Erythroblast (primary cell): ENCODE measurements around the gene ISM1.

Experiments used
- DNase-seq, 2 experiments: peaks; one replicate each; lab custom pipeline; 2025; lab: John Stamatoyannopoulos, UW
- GATA1 ChIP-seq: IDR thresholded peaks from 2 replicates; pipeline ENCODE4 v1.6.1; 2011; ENCODE audit warnings: low read depth, mild to moderate bottlenecking, control low read depth, low read length, moderate library complexity
- POLR2A ChIP-seq: IDR thresholded peaks from 2 replicates; pipeline ENCODE4 v1.6.1; 2011; ENCODE audit warnings: mild to moderate bottlenecking, low read length

The ISM1 gene

DNA sequence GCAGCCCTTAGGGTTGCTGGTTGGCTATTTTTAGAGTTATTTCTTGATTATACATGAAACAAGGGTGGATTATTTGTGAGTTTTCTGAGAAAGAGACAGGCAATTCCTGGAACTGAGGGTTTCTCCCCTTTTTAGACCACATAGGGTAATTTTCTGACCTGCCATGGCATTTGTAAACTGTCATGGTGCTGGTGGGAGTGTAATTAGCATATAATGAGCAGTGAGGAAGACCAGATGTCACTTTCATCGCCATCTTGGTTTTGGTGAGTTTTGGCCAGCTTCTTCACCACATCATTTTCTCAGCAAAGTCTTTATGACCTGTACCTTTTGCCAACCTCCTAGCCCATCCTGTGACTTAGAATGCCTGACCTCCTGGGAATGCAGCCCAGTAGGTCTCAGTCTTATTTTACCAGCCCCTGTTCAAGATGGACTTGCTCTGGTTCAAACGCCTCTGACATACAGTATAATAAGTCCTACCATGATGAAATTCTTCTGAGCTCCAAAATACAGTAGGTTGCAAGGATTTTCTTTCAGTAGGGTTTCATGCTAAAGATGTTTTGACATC, 117.1 kb downstream of the ISM1 start:
- no peak for DNase-seq
- TF ChIP-seq POLR2A (no peak), GATA1 (no peak)

DNA sequence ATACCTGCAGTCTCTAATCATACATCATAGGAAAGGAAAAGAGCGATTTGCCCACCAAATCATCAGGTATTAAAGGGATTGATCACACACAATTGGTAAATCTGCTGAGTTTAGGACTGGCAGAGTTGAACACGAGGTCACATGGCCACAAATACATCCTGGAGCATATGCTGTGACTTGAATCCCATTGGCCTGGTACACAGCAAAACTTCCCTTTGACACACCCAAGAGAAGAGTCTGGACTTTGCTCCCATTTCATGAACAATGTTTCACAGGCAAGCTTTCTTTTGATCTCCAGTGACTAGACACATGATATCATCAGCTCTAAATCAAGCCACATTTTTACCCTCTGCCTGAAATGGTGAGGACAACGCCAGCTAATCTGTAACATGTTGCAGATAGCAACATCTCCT, 117.9 kb downstream of the ISM1 start:
- TF ChIP-seq POLR2A, result no peak
- no peak for DNase-seq

DNA sequence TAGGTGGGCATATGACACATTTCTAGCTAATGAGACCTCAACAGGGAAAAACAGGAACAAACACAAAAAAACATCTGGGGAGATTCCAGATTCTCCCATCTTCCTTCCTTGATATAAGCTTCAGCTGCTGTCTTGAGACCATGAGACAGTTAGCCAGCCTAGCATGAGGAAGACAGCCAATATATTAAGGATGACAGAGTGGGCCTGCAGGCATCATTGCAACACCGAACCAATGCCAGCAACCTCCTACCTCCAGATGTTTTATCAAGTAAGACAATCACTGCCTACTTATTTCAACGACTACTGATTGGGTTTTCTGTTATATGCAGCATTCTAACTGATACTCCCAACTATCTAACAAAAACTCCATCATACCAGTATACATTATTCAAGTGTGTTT, 119.0 kb downstream of the ISM1 start:
- DNase-seq, result no peak
- TF ChIP-seq GATA1 (no peak), POLR2A (no peak)

DNA sequence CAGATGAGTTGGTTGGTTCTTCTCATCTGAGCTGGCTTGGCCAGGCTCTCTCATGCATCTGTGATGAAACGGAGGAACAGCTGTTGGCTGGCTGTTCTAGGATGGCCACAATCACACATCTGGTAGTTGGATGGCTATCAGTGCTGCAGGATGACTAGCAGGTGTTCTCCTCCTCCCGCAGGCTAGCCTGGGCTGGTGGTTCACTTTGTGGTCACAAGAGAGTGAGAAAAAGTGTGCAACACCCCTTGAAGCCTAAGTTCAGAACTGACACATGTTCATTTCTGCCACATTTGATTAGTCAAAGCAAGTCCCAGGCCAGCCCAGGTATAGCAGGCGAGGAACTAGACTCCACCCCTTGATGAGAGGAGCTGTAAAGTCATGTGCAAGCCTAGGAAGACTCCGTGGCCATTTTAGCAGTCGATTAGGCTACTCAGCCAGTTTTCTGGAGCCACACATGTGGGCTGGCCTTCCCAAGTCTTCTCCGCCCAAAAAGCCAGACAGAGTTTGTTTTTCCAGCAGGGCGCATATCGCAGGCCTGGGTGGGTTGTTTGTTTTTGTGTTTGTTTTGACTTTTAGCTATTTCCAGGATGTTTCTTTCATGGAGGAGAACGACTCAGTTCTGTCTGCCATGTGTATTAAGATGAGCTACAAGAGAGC, 120.8 kb downstream of the ISM1 start:
- DNase-seq, result no peak
- no peak for TF ChIP-seq GATA1
- TF ChIP-seq POLR2A, result no peak

DNA sequence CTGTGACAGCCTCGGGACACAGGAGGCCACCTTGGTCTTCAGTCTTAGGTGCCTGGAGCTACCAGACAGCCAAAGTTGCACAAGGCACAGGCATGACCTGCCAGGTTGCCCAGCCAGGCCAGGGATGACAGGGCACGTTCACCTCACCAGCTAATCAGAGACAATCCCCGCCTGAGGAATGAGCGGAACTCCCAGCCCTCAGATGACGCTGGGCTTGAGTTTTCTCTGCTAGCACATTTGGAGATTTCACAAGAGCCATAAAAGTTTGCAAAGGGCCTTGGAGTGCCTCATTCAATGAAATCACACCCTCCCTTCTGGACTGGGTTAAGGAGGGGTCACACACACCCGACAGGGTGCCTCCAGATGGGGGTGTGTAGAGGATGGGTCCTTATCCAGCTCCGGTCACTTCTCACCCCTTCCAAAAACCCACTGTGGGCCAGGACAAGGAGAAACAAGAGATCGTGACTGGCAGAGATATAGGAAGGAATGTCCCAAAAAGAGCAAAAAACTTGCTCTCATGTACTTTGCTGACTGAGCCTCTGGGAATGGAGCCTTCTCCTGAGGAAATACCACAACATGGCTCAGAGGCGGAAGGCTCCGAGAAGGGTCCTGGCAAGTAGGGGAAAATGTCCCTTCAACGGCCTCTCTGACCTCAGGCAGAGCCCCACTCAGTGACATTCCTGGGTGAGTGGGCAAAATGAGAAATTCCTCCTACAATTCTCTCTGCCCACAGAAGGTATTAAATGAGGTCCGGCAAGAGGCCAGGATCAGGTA, 121.6 kb downstream of the ISM1 start:
- no peak for TF ChIP-seq POLR2A
- TF ChIP-seq GATA1, result no peak
- DNase-seq, result no peak

DNA sequence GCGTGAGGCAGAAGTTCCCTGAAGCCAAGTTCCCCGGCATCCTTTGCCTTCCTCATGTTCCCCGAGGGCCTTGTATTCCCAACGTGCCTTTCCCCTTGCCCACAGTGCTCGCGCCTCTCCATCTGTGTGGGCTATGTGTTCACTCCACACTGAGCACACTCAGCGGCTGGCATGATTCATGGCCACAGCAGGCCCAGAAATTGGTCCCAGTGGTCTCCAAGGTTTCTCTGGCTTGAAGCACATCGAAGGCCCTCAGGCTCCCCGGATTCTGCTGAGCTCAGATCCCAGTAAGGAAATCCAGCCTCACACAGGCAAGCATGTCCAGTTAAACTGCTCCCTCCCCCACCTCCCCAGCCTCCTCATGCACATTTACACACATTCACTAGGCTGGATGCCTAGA, 123.6 kb downstream of the ISM1 start:
- TF ChIP-seq POLR2A (no peak), GATA1 (no peak)
- no peak for DNase-seq

DNA sequence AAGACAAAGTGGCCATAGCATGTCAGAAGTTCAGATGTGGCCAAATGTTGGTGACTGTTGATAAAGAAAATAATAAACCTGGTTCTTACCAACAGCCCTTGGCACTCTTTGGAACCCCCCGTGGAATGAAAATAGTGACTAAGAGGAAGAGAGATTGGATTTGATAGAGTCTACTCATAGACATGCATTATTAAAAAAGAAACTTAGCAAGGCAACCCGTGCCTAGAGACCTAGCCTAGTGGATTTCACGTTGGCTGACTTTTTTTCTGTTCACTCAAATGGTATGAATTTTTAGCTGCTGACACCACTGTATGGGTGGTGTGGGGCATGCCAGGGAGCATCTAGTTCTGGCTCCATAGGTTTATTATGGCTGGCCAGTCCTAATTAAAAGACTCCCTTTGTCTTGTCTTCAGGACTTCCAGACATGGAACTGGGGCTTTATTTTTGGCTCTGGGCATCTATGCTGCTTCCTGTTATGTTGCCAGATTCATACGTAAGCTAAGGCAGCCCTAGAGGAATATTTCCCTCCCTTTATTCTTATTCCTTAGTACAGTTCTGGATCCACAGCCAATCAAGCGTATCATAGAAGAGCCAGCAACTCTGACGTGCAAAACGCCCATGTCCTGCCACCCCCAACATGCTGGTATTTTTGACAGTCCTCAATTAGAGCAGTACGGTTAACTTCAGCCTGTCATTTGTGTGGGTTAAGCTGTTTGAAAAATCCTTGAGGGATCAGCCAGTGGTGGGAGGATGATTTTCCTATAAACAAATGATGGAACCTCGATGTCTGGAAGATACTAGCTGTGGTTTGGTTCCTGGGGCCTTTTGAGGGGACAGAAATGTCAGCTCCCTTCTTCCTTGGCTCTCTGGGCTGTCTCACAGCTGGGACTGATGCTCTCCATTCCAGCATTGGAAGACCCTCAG, 127.5 kb downstream of the ISM1 start:
- TF ChIP-seq GATA1, result no peak
- TF ChIP-seq POLR2A, result no peak
- DNase-seq, result no peak

DNA sequence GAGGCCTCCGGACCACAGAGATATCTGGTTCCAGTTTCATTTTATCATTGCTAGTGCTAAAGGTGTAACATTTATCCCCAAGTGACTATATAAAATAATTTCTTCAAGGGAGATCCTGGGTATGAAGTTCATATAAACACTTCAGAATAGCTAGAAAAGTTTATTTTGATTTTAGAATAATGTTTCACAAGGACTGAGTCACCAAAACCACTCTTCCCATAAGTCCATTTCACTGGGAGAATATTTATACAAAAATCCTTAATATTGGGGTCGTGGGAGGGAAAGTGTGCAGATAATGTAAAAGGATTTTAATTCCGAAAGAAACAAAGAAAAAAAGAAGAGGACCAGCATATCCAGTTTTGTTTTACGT, 128.1 kb downstream of the ISM1 start:
- TF ChIP-seq GATA1, result no peak
- DNase-seq, result no peak
